ENCODE results near the gene DOCK4.

Gene DOCK4

DNA sequence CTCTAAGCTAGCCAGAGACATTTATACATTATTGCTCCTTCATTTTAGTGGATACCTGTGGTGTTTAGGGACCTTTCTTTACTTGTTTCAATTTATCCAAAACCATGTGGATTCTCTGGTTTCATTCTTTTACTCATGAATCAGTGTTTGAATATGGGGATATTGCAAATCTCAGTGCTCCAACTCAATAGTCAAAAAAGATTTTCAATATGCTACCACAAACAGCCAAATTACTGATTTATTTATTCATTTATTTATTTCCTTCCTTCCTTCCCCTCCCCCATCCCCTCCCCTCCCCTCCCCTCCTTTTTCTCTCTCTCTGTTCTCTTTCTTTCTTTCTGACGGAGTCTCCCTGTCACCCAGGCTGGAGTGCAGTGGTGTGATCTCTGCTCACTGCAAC, 390.8 kb downstream of the DOCK4 start:
- Histone ChIP-seq H3K9ac (ENCODE audit: low read depth, low read length) (no peak overlapping the region), H3K4me1 (ENCODE audit: control insufficient read depth, insufficient read depth, low read length) (no peaks in the 10 kb centered on the region; the same call in 1 of the 2 replicates), H3K27me3 (ENCODE audit: control insufficient read depth, insufficient read depth, low read length) (no peaks in the 10 kb centered on the region), H3K9me3 (ENCODE audit: control insufficient read depth, insufficient read depth, low read length) (no peaks in the 10 kb centered on the region), H3K27ac (ENCODE audit: low read depth, low read length) (no peak overlapping the region), H3K36me3 (ENCODE audit: control insufficient read depth, insufficient read depth, low read length) (0 out of 2 replicates have a peak, but pooled peaks cover under 1% of the 10 kb centered on the region), H3K4me3 (ENCODE audit: low read depth, low read length) (no peak overlapping the region)

DNA sequence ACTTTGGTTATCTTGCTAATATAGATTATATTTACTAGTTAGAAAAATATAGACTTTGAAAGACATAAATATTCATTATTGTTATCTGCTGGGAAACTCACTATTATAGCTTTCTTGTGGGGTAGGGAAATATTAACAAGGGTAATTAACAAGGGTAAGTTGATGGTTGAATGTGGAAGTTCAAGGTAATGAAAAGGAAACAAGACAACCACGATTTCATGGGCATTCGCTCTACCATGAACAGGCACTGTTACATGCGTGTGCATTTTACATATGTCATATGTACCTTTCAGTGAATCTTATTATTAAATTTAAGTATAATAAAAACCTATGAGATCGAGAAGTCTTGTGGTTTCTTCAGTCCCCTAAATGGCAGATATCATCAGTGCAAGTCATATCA, 392.9 kb downstream of the DOCK4 start:
- Histone ChIP-seq H3K27ac (ENCODE audit: low read depth, low read length) (no peak overlapping the region), H3K36me3 (ENCODE audit: control insufficient read depth, insufficient read depth, low read length) (peaks cover 9% of the 10 kb centered on the region; the same call in 1 of the 2 replicates), H3K9ac (ENCODE audit: low read depth, low read length) (no peak overlapping the region), H3K4me1 (ENCODE audit: control insufficient read depth, insufficient read depth, low read length) (no peaks in the 10 kb centered on the region; the same call in 1 of the 2 replicates), H3K27me3 (ENCODE audit: control insufficient read depth, insufficient read depth, low read length) (no peaks in the 10 kb centered on the region), H3K9me3 (ENCODE audit: control insufficient read depth, insufficient read depth, low read length) (no peaks in the 10 kb centered on the region), H3K4me3 (ENCODE audit: low read depth, low read length) (no peak overlapping the region)

DNA sequence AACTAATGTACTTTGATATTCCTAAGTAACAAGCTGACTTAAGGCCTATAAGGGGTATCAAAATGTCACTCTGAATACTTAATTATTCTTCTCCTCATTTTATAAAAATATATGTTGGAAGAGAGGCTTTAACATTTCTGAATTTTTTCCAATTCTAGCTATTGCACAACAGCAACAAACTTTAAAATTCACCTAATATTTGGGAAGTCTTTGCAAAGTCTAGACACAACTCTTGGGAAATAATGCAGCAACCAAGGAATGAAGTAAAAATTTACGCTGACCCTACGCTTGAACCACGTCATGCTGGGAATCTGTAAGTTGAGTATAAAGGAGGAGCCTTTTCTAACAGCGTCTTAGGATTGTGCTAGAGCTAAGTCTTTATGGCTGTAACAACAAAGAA, 400.0 kb downstream of the DOCK4 start:
- Histone ChIP-seq H3K27me3 (ENCODE audit: control insufficient read depth, insufficient read depth, low read length) (no peaks in the 10 kb centered on the region), H3K9ac (ENCODE audit: low read depth, low read length) (no peak overlapping the region), H3K27ac (ENCODE audit: low read depth, low read length) (no peak overlapping the region), H3K36me3 (ENCODE audit: control insufficient read depth, insufficient read depth, low read length) (peaks cover 10% of the 10 kb centered on the region; the same call in 1 of the 2 replicates), H3K9me3 (ENCODE audit: control insufficient read depth, insufficient read depth, low read length) (peaks cover 2% of the 10 kb centered on the region; the same call in 1 of the 2 replicates), H3K4me1 (ENCODE audit: control insufficient read depth, insufficient read depth, low read length) (no peaks in the 10 kb centered on the region; the same call in 1 of the 2 replicates), H3K4me3 (ENCODE audit: low read depth, low read length) (no peak overlapping the region)

DNA sequence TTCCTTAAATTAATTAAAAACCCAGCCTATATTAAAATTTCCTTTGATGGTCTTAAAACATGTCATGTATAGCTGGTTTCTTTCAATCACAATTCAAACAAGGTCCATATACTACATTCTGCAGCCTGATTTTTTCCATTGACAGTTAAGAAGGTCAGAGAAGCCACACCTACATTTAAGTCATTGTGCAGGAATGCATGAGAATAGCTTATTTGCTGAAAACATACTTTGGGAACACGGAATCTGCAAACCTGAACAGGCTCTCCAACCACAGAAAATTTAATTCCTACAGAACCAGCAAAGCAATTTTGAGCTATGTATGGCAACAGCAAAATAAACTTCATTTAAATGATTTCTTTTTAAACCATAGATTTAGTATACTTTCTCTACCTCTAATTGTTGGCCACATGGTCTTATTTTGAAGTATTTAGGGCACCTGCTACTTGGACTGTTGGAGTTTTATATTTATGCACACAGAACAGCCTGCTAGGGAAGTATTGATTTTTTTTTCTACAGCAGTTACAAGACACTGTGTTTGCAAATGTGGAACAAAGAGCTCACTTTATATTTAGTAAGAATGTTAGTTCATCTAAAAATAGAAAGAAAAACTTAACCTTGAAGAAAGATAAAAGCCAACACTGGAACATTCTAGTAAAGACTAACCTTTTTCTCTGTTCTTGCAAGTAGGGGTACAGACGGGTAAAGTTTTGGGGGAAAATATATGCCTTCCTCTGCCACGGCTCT, 403.0 kb downstream of the DOCK4 start:
- Histone ChIP-seq H3K4me3 (ENCODE audit: low read depth, low read length) (no peak overlapping the region), H3K9ac (ENCODE audit: low read depth, low read length) (no peak overlapping the region), H3K27me3 (ENCODE audit: control insufficient read depth, insufficient read depth, low read length) (no peaks in the 10 kb centered on the region), H3K27ac (ENCODE audit: low read depth, low read length) (no peak overlapping the region), H3K4me1 (ENCODE audit: control insufficient read depth, insufficient read depth, low read length) (no peaks in the 10 kb centered on the region; the same call in 1 of the 2 replicates), H3K36me3 (ENCODE audit: control insufficient read depth, insufficient read depth, low read length) (no peaks in the 10 kb centered on the region), H3K9me3 (ENCODE audit: control insufficient read depth, insufficient read depth, low read length) (peaks cover 15% of the 10 kb centered on the region)

DNA sequence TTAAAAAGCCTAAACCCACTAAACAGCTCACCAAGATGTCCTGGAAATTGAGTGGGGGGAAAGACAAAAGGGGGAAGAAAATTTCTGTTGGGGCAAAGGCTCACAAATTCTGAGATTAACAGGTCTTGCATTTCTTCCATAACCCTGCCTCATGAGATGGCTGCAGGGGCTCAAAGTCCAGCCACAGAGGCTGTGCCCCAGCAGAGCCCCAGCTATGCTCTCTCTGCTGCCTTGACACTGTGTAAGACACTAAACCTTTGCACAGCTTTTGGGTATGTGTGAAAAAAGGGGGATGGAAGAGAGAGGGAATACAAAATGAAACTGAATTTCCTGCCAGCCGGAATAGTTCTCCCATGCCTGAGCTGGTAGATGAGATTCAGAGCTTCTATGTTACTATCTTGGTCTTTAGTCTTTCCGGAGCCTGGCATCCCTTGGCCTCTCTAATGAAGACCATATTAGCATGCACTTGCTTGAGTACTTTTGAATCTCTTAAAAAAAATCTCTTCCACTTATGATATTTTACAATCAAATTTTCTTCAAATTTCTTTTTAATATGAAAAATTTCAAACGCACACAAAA, 403.9 kb downstream of the DOCK4 start:
- no peak overlapping the region for H3K27ac ChIP-seq (ENCODE audit: low read depth, low read length)
- H3K4me1 ChIP-seq (ENCODE audit: control insufficient read depth, insufficient read depth, low read length) = no peaks in the 10 kb centered on the region; the same call in 1 of the 2 replicates
- no peak overlapping the region for H3K4me3 ChIP-seq (ENCODE audit: low read depth, low read length)
- peaks cover 24% of the 10 kb centered on the region for H3K9me3 ChIP-seq (ENCODE audit: control insufficient read depth, insufficient read depth, low read length)
- H3K36me3 ChIP-seq (ENCODE audit: control insufficient read depth, insufficient read depth, low read length) = no peaks in the 10 kb centered on the region
- H3K27me3 ChIP-seq (ENCODE audit: control insufficient read depth, insufficient read depth, low read length) = no peaks in the 10 kb centered on the region
- no peak overlapping the region for H3K9ac ChIP-seq (ENCODE audit: low read depth, low read length)

DNA sequence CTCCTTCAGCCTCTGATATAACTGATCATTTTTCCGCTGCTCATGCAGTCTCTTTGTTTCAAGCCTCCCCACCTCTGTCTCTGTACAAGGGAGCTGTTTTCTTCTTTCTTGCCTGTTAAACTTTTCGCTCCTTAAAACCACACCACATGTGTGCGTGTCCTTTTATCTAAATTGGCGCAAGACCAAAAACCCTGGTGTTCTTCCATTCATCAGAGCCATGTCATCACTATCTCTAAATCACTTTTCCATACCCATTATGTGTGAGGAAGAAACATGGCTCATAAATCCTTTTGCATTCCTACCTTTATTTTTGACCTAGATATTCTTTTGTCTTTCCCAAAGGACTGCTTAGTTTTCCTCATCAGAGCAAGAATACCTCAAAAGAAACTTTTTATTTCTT, 404.9 kb downstream of the DOCK4 start:
- Histone ChIP-seq H3K9ac (ENCODE audit: low read depth, low read length) (no peak overlapping the region), H3K9me3 (ENCODE audit: control insufficient read depth, insufficient read depth, low read length) (peaks cover 34% of the 10 kb centered on the region), H3K27ac (ENCODE audit: low read depth, low read length) (no peak overlapping the region)

DNA sequence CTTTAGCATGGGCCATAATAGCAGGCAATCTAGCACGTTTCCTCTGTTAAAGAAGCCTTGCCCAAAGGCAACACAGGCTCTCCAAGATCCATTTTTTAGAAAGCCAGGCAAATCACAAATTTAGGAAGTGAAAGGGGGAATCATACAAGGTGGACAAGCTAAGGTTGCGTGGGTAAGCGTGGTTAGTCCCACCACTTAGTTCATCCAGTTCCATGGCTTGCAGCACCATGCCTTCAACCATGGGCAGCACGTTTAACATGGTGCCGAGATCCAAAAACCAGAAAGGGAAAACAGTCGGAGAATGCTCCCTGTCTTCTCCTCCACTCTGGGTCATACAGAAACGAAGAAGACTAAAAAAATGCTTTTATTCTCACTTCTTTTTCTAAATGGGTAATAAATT, 409.5 kb downstream of the DOCK4 start:
- Histone ChIP-seq H3K9ac (ENCODE audit: low read depth, low read length) (no peak overlapping the region), H3K4me1 (ENCODE audit: control insufficient read depth, insufficient read depth, low read length) (no peaks in the 10 kb centered on the region), H3K9me3 (ENCODE audit: control insufficient read depth, insufficient read depth, low read length) (peaks cover 50% of the 10 kb centered on the region), H3K4me3 (ENCODE audit: low read depth, low read length) (no peak overlapping the region), H3K36me3 (ENCODE audit: control insufficient read depth, insufficient read depth, low read length) (no peaks in the 10 kb centered on the region), H3K27ac (ENCODE audit: low read depth, low read length) (no peak overlapping the region), H3K27me3 (ENCODE audit: control insufficient read depth, insufficient read depth, low read length) (no peaks in the 10 kb centered on the region)

More for the DNA sequence above, 404.9 kb downstream of the DOCK4 start:
- Histone ChIP-seq H3K4me1 (ENCODE audit: control insufficient read depth, insufficient read depth, low read length) (no peaks in the 10 kb centered on the region), H3K27me3 (ENCODE audit: control insufficient read depth, insufficient read depth, low read length) (no peaks in the 10 kb centered on the region), H3K36me3 (ENCODE audit: control insufficient read depth, insufficient read depth, low read length) (no peaks in the 10 kb centered on the region), H3K4me3 (ENCODE audit: low read depth, low read length) (no peak overlapping the region)

DNA sequence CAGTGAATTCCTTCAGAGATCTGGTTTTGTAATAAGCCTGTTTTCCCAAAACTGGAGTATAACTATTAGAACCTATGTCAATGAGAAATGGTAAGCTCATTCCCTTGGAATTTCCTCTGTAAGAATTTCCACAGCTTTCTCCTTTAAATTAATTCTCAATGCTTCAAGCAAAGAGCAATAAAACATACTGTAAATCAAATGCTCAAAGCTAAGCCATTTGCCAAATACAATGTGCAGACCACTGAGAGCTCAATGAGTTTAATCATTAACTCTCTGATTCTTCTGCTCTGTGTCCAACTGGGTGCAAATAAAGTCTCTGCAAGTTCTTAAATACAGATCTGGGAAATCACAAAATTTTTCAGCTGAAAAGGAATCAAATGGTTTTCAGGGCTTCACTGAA, 416.3 kb downstream of the DOCK4 start:
- no peak overlapping the region for H3K9ac ChIP-seq (ENCODE audit: low read depth, low read length)
- no peak overlapping the region for H3K27ac ChIP-seq (ENCODE audit: low read depth, low read length)
- H3K36me3 ChIP-seq (ENCODE audit: control insufficient read depth, insufficient read depth, low read length) = no peaks in the 10 kb centered on the region
- H3K9me3 ChIP-seq (ENCODE audit: control insufficient read depth, insufficient read depth, low read length) = 0 out of 2 replicates have a peak, but pooled peaks cover 1% of the 10 kb centered on the region
- H3K4me3 ChIP-seq (ENCODE audit: low read depth, low read length) = no peak overlapping the region
- no peaks in the 10 kb centered on the region for H3K27me3 ChIP-seq (ENCODE audit: control insufficient read depth, insufficient read depth, low read length)
- peaks cover 17% of the 10 kb centered on the region for H3K4me1 ChIP-seq (ENCODE audit: control insufficient read depth, insufficient read depth, low read length)

DNA sequence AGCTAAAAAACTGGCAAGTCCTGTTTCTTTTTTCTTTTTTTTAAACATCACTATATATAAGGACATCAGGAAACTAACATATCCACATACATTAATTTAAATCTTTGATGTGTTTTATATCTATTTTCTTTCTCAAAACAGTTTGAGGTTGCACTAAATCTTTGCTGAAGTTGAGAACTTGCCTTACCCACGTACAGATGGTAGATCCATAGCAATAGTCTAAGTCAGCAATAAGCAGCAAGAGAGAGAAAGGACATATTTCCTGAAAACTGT, 417.2 kb downstream of the DOCK4 start:
- H3K9ac ChIP-seq (ENCODE audit: low read depth, low read length) = no peak overlapping the region
- H3K4me3 ChIP-seq (ENCODE audit: low read depth, low read length) = no peak overlapping the region
- H3K36me3 ChIP-seq (ENCODE audit: control insufficient read depth, insufficient read depth, low read length) = no peaks in the 10 kb centered on the region
- H3K9me3 ChIP-seq (ENCODE audit: control insufficient read depth, insufficient read depth, low read length) = no peaks in the 10 kb centered on the region
- no peak overlapping the region for H3K27ac ChIP-seq (ENCODE audit: low read depth, low read length)
- H3K27me3 ChIP-seq (ENCODE audit: control insufficient read depth, insufficient read depth, low read length) = no peaks in the 10 kb centered on the region
- peaks cover 23% of the 10 kb centered on the region for H3K4me1 ChIP-seq (ENCODE audit: control insufficient read depth, insufficient read depth, low read length)

DNA sequence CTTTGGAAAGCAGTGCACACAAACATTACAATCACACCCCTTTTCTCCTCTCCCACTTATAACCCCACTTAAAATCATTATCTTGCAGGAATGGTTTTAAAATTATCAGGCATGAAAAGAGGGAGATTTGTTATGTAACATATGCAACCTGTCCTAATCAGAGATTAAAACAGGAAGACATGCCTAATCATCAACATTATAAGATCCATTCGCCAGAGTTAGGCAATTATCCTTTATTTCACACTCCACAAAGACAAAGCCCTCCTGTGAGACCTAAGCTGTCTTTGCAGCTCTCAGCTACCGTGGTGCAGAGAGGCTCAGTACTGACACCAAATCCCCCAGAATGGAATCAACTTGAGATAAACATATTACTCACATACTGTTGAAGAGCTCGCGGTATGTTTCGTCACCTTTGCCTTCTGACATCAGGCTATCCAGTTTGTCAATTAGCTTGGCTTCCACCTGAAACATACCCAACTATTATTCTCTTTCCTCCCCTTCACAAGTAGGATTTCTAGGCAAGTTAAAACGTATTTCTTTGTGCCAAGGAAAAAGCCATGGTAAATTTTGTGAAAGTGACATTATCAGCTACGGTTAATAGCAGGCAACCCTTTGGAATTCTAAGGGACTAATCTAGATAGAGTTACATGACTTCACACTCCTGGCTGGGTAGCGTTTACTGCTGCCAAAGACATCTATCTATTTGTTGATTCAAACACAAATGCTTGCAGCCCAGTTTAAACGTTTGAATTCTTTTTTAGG, 417.7 kb downstream of the DOCK4 start:
- H3K27me3 ChIP-seq (ENCODE audit: control insufficient read depth, insufficient read depth, low read length) = no peaks in the 10 kb centered on the region

DNA sequence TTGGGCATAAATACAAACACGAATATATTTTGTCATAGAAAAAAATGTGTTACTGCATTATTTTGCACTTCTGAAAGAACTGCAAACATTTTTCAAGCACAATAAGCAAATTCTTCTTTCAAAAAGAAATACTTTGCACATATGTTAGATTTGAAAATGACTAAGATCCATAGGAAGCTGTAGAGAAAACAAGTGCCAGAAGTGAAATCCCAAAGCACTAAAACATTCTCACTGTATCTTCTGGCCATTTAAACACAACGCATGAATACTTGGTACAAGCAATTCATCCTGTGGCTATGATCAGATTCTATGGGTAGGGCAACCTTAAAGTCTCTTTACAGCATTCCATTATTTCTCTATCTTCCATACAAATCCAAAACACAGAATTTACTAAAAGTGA, 418.5 kb downstream of the DOCK4 start:
- Histone ChIP-seq H3K4me3 (ENCODE audit: low read depth, low read length) (no peak overlapping the region), H3K4me1 (ENCODE audit: control insufficient read depth, insufficient read depth, low read length) (peaks cover 23% of the 10 kb centered on the region), H3K27ac (ENCODE audit: low read depth, low read length) (no peak overlapping the region), H3K9ac (ENCODE audit: low read depth, low read length) (no peak overlapping the region), H3K9me3 (ENCODE audit: control insufficient read depth, insufficient read depth, low read length) (no peaks in the 10 kb centered on the region), H3K36me3 (ENCODE audit: control insufficient read depth, insufficient read depth, low read length) (no peaks in the 10 kb centered on the region), H3K27me3 (ENCODE audit: control insufficient read depth, insufficient read depth, low read length) (no peaks in the 10 kb centered on the region)

More for the DNA sequence above, 417.7 kb downstream of the DOCK4 start:
- Histone ChIP-seq H3K4me1 (ENCODE audit: control insufficient read depth, insufficient read depth, low read length) (peaks cover 23% of the 10 kb centered on the region), H3K36me3 (ENCODE audit: control insufficient read depth, insufficient read depth, low read length) (no peaks in the 10 kb centered on the region), H3K4me3 (ENCODE audit: low read depth, low read length) (no peak overlapping the region), H3K9ac (ENCODE audit: low read depth, low read length) (no peak overlapping the region), H3K9me3 (ENCODE audit: control insufficient read depth, insufficient read depth, low read length) (no peaks in the 10 kb centered on the region), H3K27ac (ENCODE audit: low read depth, low read length) (no peak overlapping the region)
